Measurements from ENCODE around the gene COLQ. TPM values are rescaled to one million over a fixed set of nuclear protein-coding genes. Genes with fewer than 3 reads are reported as not detected.
"Not testable (repeated sequence)": the region's sequence is repeated elsewhere in the genome, so short reads cannot be mapped to it uniquely, and the experiment has no call there.

Gene COLQ
- polyA plus RNA-seq, 3 donors = 0.61 to 3.4 (median 1.1) TPM

DNA sequence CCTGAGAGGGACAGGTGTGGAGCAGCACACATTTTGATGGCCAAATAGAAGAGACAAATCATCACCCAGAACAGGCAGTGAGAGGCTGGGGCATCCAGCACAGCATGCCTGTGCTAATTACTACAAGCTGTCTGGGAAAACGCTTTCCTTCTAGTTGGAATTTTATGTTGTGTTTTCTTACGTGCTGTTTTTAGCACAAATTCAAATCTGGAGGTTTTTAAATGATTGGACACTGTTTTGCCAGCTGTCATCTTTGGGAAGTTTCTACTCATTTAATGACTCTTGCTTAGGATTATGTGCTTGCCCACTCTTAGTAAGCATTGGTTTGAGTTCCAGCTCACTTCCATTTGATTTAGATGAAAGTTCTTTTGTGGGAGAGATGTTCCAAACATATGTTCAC lies 50.7 kb downstream of the COLQ start:
- WGBS, 3 donors = 94 to 96% (median 96%) methylated on average over 2 of the region's 2 CpGs
- H3K27ac ChIP-seq (ENCODE audit: low read depth, low read length) = no peak overlapping the region

GRCh38 chr3:15470261-15470660 lies 51.2 kb downstream of the COLQ start:
- H3K27ac ChIP-seq (ENCODE audit: low read depth, low read length) = no peak overlapping the region
- WGBS, 3 donors = 89 to 92% (median 89%) methylated on average over 6 of the region's 6 CpGs

DNA sequence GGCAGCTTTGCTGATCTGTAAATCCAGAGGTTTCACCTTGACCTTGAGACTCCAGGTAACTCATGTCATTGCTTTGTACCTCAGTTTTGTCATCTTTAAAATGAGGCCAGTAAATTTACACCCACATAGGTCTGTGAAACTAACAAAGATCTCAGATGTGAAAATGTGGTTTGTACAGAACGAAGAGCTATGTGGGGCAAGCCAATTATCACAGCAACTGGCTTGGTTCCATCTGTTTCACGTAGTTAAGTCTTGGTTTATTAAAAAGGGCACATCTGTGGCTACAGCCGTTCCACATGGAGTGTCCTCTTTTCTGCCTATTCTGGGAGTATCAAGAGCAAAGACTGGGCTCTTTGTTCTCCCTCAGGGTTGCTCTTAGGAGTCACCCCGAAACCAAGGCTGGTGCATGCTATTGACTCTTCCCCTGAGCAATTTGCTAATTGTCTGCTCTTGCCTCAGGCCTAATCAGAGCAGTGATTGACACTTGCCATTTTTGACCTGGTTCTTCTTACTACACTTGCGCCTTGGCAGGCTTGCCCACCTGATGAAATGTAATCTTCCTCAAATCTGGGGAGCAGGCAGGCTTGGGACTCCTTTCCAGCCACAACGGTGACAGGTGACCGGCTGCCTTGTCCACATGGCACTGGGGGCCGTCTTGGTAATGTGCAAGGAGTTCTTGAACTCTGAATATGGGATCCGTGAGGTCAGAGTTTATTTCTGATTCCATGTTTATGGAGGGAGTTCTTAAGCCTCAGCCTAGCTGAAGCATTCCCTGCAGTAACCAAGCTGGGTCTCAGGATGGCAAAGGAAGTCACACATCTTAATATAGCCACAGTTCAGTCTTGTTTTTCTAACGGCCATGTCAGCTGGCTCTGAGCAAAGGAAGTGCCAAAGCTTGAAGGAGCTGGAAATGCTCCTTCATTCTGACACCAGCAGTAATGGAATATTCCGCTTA lies 54.0 kb downstream of the COLQ start:
- no peak overlapping the region for H3K27ac ChIP-seq (ENCODE audit: low read depth, low read length)
- 88 to 92% (median 88%) methylated on average over 11 of the region's 11 CpGs for WGBS, 3 donors

DNA sequence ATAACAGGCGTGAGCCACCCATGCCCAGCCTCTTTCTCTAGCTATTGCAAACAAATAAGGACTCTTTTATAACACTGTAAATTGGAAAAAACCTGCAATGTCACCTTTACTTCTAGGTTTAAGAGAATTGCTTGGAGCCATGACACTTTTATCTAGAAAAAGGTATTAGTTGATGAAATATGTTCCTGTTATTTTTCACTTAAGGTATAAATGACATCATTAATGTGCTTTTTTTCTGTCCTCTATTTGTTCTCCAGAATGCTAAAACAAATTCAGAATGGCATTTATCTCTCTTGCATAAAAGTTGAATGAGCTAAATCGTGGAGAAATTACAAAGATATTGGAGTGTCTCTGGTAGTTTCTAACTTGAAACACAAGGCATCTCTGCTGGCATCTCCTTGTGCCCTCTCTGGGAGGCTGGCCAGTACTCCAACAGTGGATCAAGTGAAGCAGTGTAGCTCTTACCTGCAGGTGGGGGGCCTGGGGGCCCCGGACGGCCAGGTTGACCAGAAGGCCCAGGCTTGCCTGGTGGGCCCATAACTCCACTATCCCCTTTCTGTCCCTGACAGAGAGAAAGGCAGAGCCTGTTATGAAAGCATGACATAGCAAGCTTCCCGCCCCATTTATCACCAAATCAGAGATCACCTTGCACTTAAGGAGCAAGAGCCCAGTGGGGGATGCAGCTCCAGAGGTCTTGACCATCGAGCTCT lies 55.5 kb downstream of the COLQ start:
- no peak overlapping the region for H3K27ac ChIP-seq (ENCODE audit: low read depth, low read length)
- 88 to 97% (median 96%) methylated on average over 6 of the region's 6 CpGs for WGBS, 3 donors

GRCh38 chr3:15462451-15462850 lies 59.1 kb downstream of the COLQ start:
- WGBS, 3 donors = 74 to 91% (median 80%) methylated on average over 5 of the region's 5 CpGs
- H3K27ac ChIP-seq (ENCODE audit: low read depth, low read length) = no peak overlapping the region

GRCh38 chr3:15460891-15461531 lies 60.5 kb downstream of the COLQ start:
- WGBS, 3 donors = 37 to 68% (median 44%) methylated on average over 4 of the region's 4 CpGs
- H3K27ac ChIP-seq (ENCODE audit: low read depth, low read length) = no peak overlapping the region

DNA sequence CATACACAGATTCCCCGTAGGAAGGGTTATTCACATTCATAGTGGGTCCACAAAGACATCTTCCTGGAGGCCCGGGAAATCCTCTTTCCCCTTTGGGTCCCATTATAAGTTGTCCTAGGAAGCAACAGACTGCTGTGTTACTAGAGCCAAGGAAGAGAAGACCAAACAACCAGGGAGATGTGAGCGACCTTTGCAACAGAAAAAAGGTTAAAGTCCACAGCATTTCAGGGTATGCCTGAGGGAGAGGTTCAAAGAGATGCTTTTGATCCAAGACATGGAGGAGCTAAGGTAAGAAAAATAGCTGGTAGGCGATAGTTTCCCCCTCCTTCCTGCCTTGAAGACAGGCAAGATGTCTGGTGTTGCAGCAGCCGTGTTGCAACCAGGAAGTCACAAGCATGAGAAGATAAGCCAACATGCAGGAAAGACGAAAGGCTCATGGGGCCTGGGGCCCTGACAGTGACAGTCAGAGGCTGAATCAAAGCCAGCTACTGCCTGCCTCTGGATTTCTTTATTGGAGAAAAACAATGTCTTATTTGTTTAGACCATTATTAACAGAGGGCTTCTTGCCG lies 63.2 kb downstream of the COLQ start:
- H3K27ac ChIP-seq (ENCODE audit: low read depth, low read length) = no peak overlapping the region
- 85 to 90% (median 86%) methylated on average over 7 of the region's 7 CpGs for WGBS, 3 donors

- H3K27ac ChIP-seq (ENCODE audit: low read depth, low read length) = not testable (repeated sequence)
- WGBS, 3 donors = 93 to 95% (median 95%) methylated on average over 10 of the region's 10 CpGs
Observed at GRCh38 chr3:15456915-15457314, 64.6 kb downstream of the COLQ start.

DNA sequence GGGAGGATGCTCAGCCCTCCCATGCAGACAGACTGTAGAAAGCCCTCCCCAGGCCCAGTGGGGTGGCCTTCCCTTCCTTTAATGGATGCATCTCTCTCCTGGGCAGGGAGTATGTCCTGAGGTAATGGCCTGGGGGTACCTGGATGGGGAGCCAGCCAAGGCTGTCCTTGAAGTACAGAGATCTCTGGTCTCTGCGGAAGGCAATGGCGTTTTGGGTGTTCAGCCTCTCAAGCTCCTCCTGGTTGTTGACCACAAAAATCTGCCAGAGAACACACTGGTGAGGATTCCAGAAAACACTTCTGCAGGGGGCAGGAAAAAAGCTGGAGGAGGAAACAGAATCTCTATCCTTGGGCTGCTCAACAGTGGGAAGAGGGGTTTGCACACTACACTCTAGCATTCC lies 65.2 kb downstream of the COLQ start:
- no peak overlapping the region for H3K27ac ChIP-seq (ENCODE audit: low read depth, low read length)
- 93 to 100% (median 95%) methylated on average over 2 of the region's 2 CpGs for WGBS, 3 donors

GRCh38 chr3:15455756-15456155 lies 65.8 kb downstream of the COLQ start:
- no peak overlapping the region for H3K27ac ChIP-seq (ENCODE audit: low read depth, low read length)
- WGBS, 3 donors = 91 to 93% (median 92%) methylated on average over 7 of the region's 7 CpGs

DNA sequence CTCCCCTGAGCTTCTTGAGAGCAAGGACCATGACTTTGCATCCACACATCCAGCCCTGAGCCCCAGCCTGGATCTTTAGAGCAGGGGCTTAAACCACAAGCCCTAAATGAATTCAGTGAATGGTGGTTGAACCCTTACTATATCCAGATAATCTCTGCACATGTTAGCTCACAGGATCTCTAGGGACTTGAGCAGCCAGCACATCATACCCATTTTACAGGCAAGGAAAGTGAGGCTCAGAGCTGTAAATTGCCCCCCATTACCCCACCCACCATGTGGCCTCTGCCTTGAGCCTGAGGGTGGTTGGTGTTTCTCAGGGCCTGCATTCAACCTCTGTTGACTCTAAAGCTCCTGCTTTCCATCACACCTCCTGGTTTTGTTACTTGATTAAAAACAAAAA lies 66.5 kb downstream of the COLQ start:
- no peak overlapping the region for H3K27ac ChIP-seq (ENCODE audit: low read depth, low read length)

- 78 to 83% (median 83%) methylated on average over 9 of the region's 9 CpGs for WGBS, 3 donors
- no peak overlapping the region for H3K27ac ChIP-seq (ENCODE audit: low read depth, low read length)
Observed at GRCh38 chr3:15453991-15454625, 67.4 kb downstream of the COLQ start.

- H3K27ac ChIP-seq (ENCODE audit: low read depth, low read length) = no peak overlapping the region
- 88 to 91% (median 89%) methylated on average over 8 of the region's 8 CpGs for WGBS, 3 donors
Observed at GRCh38 chr3:15453501-15453900, 68.0 kb downstream of the COLQ start.

- no peak overlapping the region for H3K27ac ChIP-seq (ENCODE audit: low read depth, low read length)
- WGBS, 3 donors = 93 to 95% (median 95%) methylated on average over 5 of the region's 5 CpGs
Observed at GRCh38 chr3:15452961-15453360, 68.5 kb downstream of the COLQ start.

DNA sequence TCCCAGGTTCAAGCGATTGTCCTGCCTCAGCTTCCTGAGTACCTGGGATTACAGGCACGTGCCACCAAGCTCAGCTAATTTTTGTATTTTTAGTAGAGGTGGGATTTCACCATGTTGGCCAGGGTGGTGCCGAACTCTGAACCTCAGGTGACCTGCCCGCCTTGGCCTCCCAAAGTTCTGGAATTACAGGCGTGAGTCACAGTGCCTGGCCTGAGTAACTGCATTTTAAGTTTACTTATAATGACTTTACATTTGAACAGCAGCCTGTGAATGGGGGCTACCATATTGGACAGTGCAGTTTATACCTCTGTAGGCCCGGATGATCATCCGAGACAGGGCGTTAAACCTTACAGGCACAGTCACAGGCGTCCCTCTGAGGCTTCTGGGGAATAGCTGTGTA lies 69.3 kb downstream of the COLQ start:
- H3K27ac ChIP-seq (ENCODE audit: low read depth, low read length) = no peak overlapping the region

GRCh38 chr3:15451216-15452113 lies 70.0 kb downstream of the COLQ start:
- H3K27ac ChIP-seq (ENCODE audit: low read depth, low read length) = no peak overlapping the region
- 91 to 94% (median 92%) methylated on average over 18 of the region's 18 CpGs for WGBS, 3 donors

More for the DNA sequence above, 69.3 kb downstream of the COLQ start:
- whole genome bisulfite sequencing, 3 donors = 85 to 89% (median 88%) methylated on average over 9 of the region's 9 CpGs

- WGBS, 3 donors = 90 to 93% (median 93%) methylated on average over 12 of the region's 12 CpGs
- H3K27ac ChIP-seq (ENCODE audit: low read depth, low read length) = no peak overlapping the region
Observed at GRCh38 chr3:15450438-15451215, 70.9 kb downstream of the COLQ start.
